ENCODE results near the gene ESF1. TPM values are rescaled to one million over a fixed set of nuclear protein-coding genes. Genes with fewer than 3 reads are reported as not detected.

ESF1 gene
- total RNA-seq, 1 experiment from 2014 or later: 36.9 TPM

GRCh38 chr20:13788167-13788834 is 3.6 kb upstream of the ESF1 start:
- Mint-ChIP-seq H3K9me3 (no peaks in the 10 kb centered on the region; a peak in 1 of 5 replicates), H3K4me3 (no peak overlapping the region), H3K4me1 (peaks cover 17 to 20% of the 10 kb centered on the region in 2 experiments), H3K27ac (no peak overlapping the region), H3K36me3 (ENCODE audit: insufficient read depth in 1 of 3, low read depth in 3 of 3) (peaks cover 16 to 52% (median 26%) of the 10 kb centered on the region in 3 experiments; a peak in 6 of 7 replicates), H3K27me3 (ENCODE audit: low read depth) (no peaks in the 10 kb centered on the region)
- no peak overlapping the region for H3K4me2 ChIP-seq (ENCODE audit: insufficient read depth, insufficient read length, low read length)
- WGBS (ENCODE audit: extremely low coverage, insufficient read length, low lambda C conversion rate): no CpG with 5 or more reads among the region's 1 CpG
- no peak overlapping the region for H2AK5ac ChIP-seq (ENCODE audit: insufficient read length, low read length)
- peak; percentile 46 for DNase-seq
- no peak overlapping the region for H4K8ac ChIP-seq (replicated peaks; ENCODE audit: insufficient read length, low read depth, low read length)
- H3K27ac ChIP-seq (ENCODE audit: insufficient read length, low read depth, low read length): no peak overlapping the region
- H3K4ac ChIP-seq (ENCODE audit: low read depth, low read length): no peak overlapping the region
- no peak overlapping the region for H3T11ph ChIP-seq (ENCODE audit: low read length)
- H3K4me1 ChIP-seq (ENCODE audit: insufficient read depth, low read length): no peaks in the 10 kb centered on the region
- no peak overlapping the region for H4K91ac ChIP-seq (ENCODE audit: insufficient read length, low read depth, low read length)
- H3K23ac ChIP-seq (ENCODE audit: insufficient read length, low read depth, low read length): no peak overlapping the region
- H2BK5ac ChIP-seq (ENCODE audit: insufficient read length, low read length): no peak overlapping the region
- H3K18ac ChIP-seq (ENCODE audit: insufficient read length, low read depth, low read length): no peak overlapping the region
- H3K56ac ChIP-seq (ENCODE audit: insufficient read length, low read depth, low read length): no peak overlapping the region
- no peak overlapping the region for H3K9ac ChIP-seq (ENCODE audit: extremely low read depth, insufficient read length, low read length)
- no peak overlapping the region for H2AFZ ChIP-seq (ENCODE audit: low read length)
- H3K79me2 ChIP-seq (ENCODE audit: insufficient read depth, low read length): peaks cover 16% of the 10 kb centered on the region
- H4K5ac ChIP-seq (ENCODE audit: insufficient read length, low read depth, low read length): no peak overlapping the region
- H2BK120ac ChIP-seq (ENCODE audit: low read depth, low read length, poor library complexity, severe bottlenecking): no peak overlapping the region
- H3K23me2 ChIP-seq (ENCODE audit: insufficient read length, low read depth, low read length, poor library complexity, severe bottlenecking): peaks cover 11% of the 10 kb centered on the region
- H3K79me1 ChIP-seq (ENCODE audit: insufficient read depth, low read depth, low read length, poor library complexity, severe bottlenecking): no peaks in the 10 kb centered on the region
- no peak overlapping the region for H2BK15ac ChIP-seq (ENCODE audit: low read depth, low read length)
- no peaks in the 10 kb centered on the region for H3K9me3 ChIP-seq (ENCODE audit: control insufficient read depth, low read depth, low read length)
- H3K14ac ChIP-seq (ENCODE audit: insufficient read depth, low read length): no peak overlapping the region
- H4K20me1 ChIP-seq (ENCODE audit: control insufficient read depth, insufficient read depth, insufficient read length): no peaks in the 10 kb centered on the region
- H2BK12ac ChIP-seq (ENCODE audit: insufficient read length, low read depth, low read length): no peak overlapping the region
- no peaks in the 10 kb centered on the region for H3K27me3 ChIP-seq (ENCODE audit: insufficient read depth, low read length)
- TF ChIP-seq CTCF (conservative IDR thresholded peaks at IDR 0.05): peak; percentile 69
- H2BK20ac ChIP-seq (ENCODE audit: low read depth, low read length, poor library complexity, severe bottlenecking): no peak overlapping the region

All from H9 (cell line).